HL-60/S4 treated with phorbol 12-myristate 13-acetate at 8.2 ng/mL for 4 days and 3 days (cell line): ENCODE data around the gene ANKRD63.

Experiments used
- in situ Hi-C: fragments of 300-500 bp; cut with MboI; formaldehyde crosslinking; loops from 2 replicates; pipeline ENCODE4 v1.15.0; 2022; ENCODE audit warnings: low sequenced_read_pairs

ANKRD63 gene

GRCh38 chr15:40280260-40281056, 2.4 kb downstream of the ANKRD63 start:
- in situ Hi-C loops, result no loop called here

- in situ Hi-C loops, result no loop called here
These were observed 3.3 kb downstream of the ANKRD63 start for GRCh38 chr15:40279437-40280141.

GRCh38 chr15:40278026-40278425, 4.8 kb downstream of the ANKRD63 start:
- in situ Hi-C loops, result no loop called here

- in situ Hi-C loops, result no loop called here
These were observed 5.4 kb downstream of the ANKRD63 start for GRCh38 chr15:40277471-40277870.

GRCh38 chr15:40276927-40277326, 5.9 kb downstream of the ANKRD63 start:
- in situ Hi-C loops, result no loop called here

GRCh38 chr15:40275954-40276353, 6.9 kb downstream of the ANKRD63 start:
- in situ Hi-C loops, result no loop called here

GRCh38 chr15:40275523-40275922, 7.3 kb downstream of the ANKRD63 start:
- in situ Hi-C loops, result no loop called here

GRCh38 chr15:40274350-40275274, 8.3 kb downstream of the ANKRD63 start:
- in situ Hi-C loops, result no loop called here

GRCh38 chr15:40273428-40273827, 9.4 kb downstream of the ANKRD63 start:
- in situ Hi-C loops, result no loop called here

- in situ Hi-C loops, result no loop called here
These were observed 10.3 kb downstream of the ANKRD63 start for GRCh38 chr15:40272485-40273056.

- in situ Hi-C loops, result no loop called here
These were observed 11.0 kb downstream of the ANKRD63 start for GRCh38 chr15:40271685-40272484.

GRCh38 chr15:40270246-40270995, 12.4 kb downstream of the ANKRD63 start:
- in situ Hi-C loops, result no loop called here

- in situ Hi-C loops, result no loop called here
These were observed 13.3 kb downstream of the ANKRD63 start for GRCh38 chr15:40269604-40270003.

- in situ Hi-C loops, result no loop called here
These were observed 15.2 kb downstream of the ANKRD63 start for GRCh38 chr15:40267670-40268069.

- in situ Hi-C loops, result no loop called here
These were observed 16.0 kb downstream of the ANKRD63 start for GRCh38 chr15:40266828-40267304.

- in situ Hi-C loops, result no loop called here
These were observed 17.0 kb downstream of the ANKRD63 start for GRCh38 chr15:40265875-40266274.

GRCh38 chr15:40265355-40265754, 17.5 kb downstream of the ANKRD63 start:
- in situ Hi-C loops, result no loop called here

- in situ Hi-C loops, result no loop called here
These were observed 18.3 kb downstream of the ANKRD63 start for GRCh38 chr15:40264321-40265153.
